Hindlimb muscle (tissue), 1 donor: ENCODE data around the gene UBE2H. TPM values are rescaled to one million over a fixed set of nuclear protein-coding genes. Genes with fewer than 3 reads are reported as not detected.

Source experiments
- DNase-seq: peaks from one replicate; pipeline ENCODE4 v3.0.0-alpha.2; 2013
- polyA plus RNA-seq: library from polyadenylated mRNA; unstranded; fragments of 120-200 nt; gene quantifications from one replicate; pipeline ENCODE4 v1.2.1, GENCODE V29; 2013; ENCODE audit not compliant: insufficient read length

Gene UBE2H
- polyA plus RNA-seq, 1 donor: 99.4 TPM

DNA sequence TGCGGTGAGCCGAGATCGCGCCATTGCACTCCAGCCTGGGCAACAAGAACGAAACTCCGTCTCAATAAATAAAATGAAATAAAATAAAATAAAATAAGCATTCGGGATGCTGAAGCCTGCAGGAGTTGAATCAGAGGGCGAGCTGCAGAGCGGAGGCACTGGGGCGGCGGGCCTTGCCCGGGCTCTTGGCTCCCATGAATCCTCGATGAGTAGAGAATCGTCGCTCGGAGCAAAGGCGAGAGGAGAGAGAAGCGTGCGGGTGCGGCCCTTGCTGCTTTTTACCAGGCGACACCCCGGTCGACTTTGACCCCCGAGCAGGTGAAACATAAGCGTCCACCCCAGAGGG lies 168.3 kb downstream of the UBE2H start:
- DNase-seq: no peak

DNA sequence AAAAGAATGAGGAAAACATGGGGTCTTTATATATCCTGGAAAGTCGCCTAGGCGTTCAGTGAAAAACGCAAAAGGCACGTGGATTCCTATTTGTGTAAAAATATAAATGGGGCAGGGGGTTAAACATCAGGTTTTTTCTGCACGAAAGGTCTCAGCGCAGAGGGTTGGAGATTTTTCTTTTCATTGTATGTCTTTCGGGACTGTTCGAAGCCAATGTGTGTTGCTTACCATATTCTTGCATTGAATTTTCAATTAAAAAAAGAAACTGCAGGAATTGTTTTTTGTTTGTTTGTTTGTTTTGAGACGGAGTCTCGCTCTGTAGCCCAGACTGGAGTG lies 169.2 kb downstream of the UBE2H start:
- no peak for DNase-seq

- DNase-seq: no peak
Measured at GRCh38 chr7:129782818-129783583, 169.8 kb downstream of the UBE2H start.

DNA sequence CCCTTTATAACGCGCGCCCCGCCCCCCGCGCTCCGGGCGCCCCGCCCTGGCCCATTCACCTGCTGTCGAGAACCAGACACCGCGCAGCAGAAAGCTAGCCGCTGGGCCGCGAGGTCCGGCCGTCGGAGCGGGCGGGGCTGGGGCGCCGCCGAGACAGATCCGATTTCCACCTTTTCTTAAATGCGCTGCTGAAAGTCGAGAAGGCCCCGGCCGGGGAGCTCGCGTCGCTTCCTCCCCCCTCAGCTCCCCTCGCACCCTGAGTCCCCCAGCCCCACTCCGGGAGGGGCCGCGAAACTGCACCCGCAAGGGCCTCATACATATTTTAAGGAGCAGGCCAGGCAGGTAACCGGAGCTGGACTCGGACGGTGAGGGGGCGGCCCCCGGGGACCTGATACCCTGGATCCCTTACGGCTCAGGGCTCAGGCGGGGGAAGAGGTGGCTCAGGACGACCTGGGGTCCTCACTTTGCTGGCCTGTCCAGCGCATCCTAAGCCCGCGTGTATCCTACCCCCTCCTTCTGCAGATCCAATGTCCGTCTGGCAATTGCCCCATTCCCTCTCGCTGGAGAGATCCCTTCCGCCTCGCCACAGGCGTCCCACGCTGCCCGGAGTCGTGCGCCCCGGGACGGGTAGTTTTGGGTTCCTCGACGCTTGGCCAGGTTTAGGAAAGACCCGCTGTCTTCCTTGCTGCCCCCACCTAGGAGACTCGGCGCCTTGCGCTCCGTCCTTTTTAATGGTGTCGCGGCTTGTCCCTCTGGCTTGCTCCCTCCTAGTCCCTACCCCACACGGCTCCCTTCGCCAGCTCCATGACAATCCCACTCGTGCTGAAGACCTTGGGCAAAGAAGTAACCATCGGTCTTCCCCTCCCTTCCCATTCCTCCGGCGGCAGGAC lies 170.6 kb downstream of the UBE2H start:
- DNase-seq: no peak

DNA sequence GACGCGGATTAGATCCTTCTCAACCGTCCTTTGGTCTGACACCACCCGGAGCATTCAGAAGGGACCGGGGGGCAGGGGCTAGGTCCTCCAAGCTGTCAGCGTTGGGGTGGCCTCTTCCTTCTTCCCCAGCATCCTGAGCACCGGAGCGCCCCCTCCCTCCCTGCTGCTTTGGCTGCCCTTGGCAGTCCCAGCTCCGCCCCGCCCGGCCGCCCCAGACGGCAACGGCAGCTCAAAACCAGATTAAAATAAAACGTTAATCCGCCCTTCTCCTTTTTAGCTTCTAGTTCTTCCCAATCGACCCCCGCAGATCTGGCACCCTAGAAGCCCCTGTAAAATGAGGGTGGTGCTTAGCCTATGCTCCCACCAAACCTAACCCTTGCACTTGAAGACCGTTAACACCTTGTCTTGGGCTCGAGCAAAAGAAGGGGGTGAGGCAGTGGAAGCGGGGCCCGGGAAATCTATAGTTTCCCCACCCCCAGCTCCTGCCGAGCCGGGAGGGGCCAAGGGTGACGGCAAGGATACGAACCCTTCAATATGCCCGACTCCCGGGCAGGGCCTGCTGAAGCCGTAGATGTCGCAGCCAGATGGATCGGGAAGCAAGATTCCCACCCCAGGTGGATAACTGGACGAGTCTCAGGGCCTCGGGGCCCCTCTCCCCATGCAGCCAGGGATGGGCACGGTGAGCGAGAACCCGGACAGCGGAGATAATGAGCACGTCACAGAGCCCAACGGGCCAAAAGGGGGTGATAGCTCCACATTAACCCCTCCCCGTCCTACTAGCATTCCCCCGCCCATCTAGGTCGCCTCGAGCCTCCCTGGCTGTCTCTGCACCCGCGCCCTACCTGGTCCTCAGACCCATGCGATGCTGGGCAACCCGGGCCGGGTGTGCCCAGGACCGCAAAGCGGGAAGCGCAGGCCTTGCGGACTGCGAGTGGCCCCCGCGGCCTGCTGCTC lies 171.5 kb downstream of the UBE2H start:
- no peak for DNase-seq

Other genes starting within 250 kb of the UBE2H start
- 30.0 TPM for gene ZC3HC1, start 98.4 kb upstream of the UBE2H start, polyA plus RNA-seq
- 43.9 TPM for gene KLHDC10, start 117.6 kb upstream of the UBE2H start, polyA plus RNA-seq